ENCODE data around the gene ARID5B.

Gene ARID5B

DNA sequence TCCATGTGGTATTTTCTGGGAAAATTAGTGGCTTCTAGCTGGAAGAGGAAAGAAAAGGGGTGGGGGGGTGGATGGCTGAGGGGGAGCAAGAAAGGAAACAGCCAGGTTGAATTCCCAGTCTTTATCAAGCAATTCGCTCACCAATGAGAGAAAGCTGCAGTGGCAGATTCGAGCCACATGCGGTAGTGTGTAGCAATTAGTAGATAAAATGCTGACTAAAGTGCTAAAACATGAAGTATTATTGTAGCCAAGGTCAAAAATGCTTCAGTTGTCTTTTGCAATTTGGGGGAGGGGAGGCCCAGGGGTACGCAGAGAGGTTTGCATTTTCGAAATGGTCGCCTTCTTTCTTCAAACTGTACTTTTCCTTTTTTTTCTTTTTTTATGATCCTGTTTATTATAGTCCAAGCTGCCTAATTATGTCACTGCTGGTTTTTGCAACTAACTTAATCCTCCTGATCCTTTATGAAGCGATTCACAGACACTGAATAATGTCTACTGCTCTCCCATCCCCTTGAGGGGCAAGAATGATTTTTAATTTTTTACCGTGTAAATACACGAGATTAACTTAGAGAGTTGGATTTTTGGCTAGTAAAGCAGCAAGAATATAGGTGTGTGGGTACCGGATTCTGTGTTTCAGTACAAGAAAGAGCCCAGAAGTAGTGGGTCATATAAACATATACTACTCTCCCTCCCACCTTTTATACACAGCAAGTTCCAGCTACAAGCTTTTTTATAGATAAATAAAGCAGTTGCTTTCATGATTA is 3.6 kb upstream of the ARID5B start:
- H2AFZ ChIP-seq = peak overlapping the region; percentile 36
- TF ChIP-seq, protein P1, sequence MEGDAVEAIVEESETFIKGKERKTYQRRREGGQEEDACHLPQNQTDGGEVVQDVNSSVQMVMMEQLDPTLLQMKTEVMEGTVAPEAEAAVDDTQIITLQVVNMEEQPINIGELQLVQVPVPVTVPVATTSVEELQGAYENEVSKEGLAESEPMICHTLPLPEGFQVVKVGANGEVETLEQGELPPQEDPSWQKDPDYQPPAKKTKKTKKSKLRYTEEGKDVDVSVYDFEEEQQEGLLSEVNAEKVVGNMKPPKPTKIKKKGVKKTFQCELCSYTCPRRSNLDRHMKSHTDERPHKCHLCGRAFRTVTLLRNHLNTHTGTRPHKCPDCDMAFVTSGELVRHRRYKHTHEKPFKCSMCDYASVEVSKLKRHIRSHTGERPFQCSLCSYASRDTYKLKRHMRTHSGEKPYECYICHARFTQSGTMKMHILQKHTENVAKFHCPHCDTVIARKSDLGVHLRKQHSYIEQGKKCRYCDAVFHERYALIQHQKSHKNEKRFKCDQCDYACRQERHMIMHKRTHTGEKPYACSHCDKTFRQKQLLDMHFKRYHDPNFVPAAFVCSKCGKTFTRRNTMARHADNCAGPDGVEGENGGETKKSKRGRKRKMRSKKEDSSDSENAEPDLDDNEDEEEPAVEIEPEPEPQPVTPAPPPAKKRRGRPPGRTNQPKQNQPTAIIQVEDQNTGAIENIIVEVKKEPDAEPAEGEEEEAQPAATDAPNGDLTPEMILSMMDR (IDR thresholded peaks at IDR 0.05) = no peak

DNA sequence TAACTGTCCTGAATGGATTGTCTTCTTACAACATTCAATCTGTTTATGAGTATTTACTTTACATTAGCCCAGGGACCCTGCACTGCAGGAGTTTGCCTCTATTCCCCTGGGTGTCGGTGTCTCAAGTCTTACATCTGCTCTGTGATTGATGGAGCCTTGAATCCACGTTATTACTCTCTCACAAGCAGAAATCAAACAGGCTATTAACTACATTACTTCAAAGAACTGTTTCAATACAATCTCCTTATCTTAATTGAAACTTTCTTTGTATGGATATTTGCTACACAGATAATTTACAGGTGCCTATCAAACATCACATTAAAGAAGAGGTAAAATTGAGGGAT is 3.1 kb upstream of the ARID5B start:
- Histone ChIP-seq H3K79me2 (no peaks in the 10 kb centered on the region), H3K4me2 (ENCODE audit: low read length) (no peak overlapping the region), H3K9me3 (ENCODE audit: control insufficient read depth, low read length) (no peaks in the 10 kb centered on the region), H3K36me3 (ENCODE audit: control insufficient read depth, insufficient read depth, low read length) (no peaks in the 10 kb centered on the region), H3K27ac (no peak overlapping the region), H3K9ac (no peak overlapping the region), H3K4me3 (ENCODE audit: low read depth, low read length) (no peak overlapping the region), H3K27me3 (ENCODE audit: control insufficient read depth, insufficient read depth, low read length) (no peaks in the 10 kb centered on the region), H3K4me1 (no peaks in the 10 kb centered on the region), H2AFZ (no peak overlapping the region)
- TF ChIP-seq, protein P1 (IDR thresholded peaks at IDR 0.05) = no peak

More for the DNA sequence above, 3.6 kb upstream of the ARID5B start:
- Histone ChIP-seq H3K9me3 (ENCODE audit: control insufficient read depth, low read length) (no peaks in the 10 kb centered on the region), H3K4me1 (no peaks in the 10 kb centered on the region), H3K27ac (no peak overlapping the region), H3K4me2 (ENCODE audit: low read length) (peak overlapping the region; percentile 74), H3K4me3 (ENCODE audit: low read depth, low read length) (peak overlapping the region; percentile 49), H3K36me3 (ENCODE audit: control insufficient read depth, insufficient read depth, low read length) (no peaks in the 10 kb centered on the region), H3K9ac (no peak overlapping the region), H3K79me2 (no peaks in the 10 kb centered on the region), H3K27me3 (ENCODE audit: control insufficient read depth, insufficient read depth, low read length) (no peaks in the 10 kb centered on the region)

DNA sequence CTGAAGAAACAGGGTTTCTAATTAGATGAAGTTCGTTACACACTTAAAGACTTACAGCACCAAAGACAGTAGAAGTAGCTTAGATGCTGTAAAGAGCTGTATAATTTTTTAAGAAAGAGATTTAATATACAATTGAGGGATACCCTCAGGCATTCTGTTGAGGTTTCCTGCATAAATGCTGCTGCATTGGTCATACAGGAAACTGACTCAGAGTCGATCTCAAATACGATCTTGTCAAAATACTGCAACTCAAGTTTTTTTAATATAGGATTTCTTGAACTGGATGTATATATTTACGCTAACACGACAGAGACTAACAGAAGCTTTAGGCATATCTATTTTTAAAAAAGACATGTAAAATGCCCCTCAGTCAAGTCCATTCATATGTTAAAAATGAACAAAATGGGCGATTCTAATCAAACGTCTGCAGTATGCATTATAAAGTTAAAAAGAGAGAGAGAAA is 2.4 kb upstream of the ARID5B start:
- Histone ChIP-seq H3K36me3 (ENCODE audit: control insufficient read depth, insufficient read depth, low read length) (no peaks in the 10 kb centered on the region), H3K79me2 (no peaks in the 10 kb centered on the region), H2AFZ (no peak overlapping the region), H3K9ac (no peak overlapping the region), H3K4me1 (no peaks in the 10 kb centered on the region), H3K4me3 (ENCODE audit: low read depth, low read length) (no peak overlapping the region), H3K4me2 (ENCODE audit: low read length) (no peak overlapping the region), H3K27me3 (ENCODE audit: control insufficient read depth, insufficient read depth, low read length) (no peaks in the 10 kb centered on the region), H3K27ac (no peak overlapping the region), H3K9me3 (ENCODE audit: control insufficient read depth, low read length) (no peaks in the 10 kb centered on the region)
- TF ChIP-seq, protein P1 (IDR thresholded peaks at IDR 0.05) = no peak

DNA sequence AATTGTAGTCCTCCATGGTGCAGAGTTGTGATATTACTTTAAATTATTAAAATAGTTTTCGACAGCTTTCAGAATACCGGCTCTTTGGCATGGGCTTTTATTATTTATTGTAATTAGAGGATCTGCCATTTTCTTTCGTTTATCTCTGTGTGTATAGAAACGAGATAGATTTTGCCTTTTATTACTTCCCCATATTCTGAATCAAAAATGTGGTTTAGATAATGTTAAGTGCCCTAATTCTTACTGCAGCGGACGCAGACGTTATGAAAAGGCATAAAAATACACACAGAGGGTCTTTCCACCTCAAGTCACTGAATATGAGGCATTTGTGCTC is 1.9 kb upstream of the ARID5B start:
- no peak overlapping the region for H3K9ac ChIP-seq

More for the DNA sequence above, 1.9 kb upstream of the ARID5B start:
- no peaks in the 10 kb centered on the region for H3K4me1 ChIP-seq
- H3K79me2 ChIP-seq = no peaks in the 10 kb centered on the region
- TF ChIP-seq, protein P1 (IDR thresholded peaks at IDR 0.05) = no peak
- H2AFZ ChIP-seq = no peak overlapping the region
- H3K27ac ChIP-seq = no peak overlapping the region
- no peaks in the 10 kb centered on the region for H3K9me3 ChIP-seq (ENCODE audit: control insufficient read depth, low read length)
- no peaks in the 10 kb centered on the region for H3K36me3 ChIP-seq (ENCODE audit: control insufficient read depth, insufficient read depth, low read length)
- H3K27me3 ChIP-seq (ENCODE audit: control insufficient read depth, insufficient read depth, low read length) = no peaks in the 10 kb centered on the region
- H3K4me3 ChIP-seq (ENCODE audit: low read depth, low read length) = peak overlapping the region; percentile 69
- peak overlapping the region; percentile 90 for H3K4me2 ChIP-seq (ENCODE audit: low read length)

Measured in parathyroid adenoma (tissue), 2 donors.